Measurements from ENCODE around the gene EAF1.
"Not testable (repeated sequence)": the region's sequence is repeated elsewhere in the genome, so short reads cannot be mapped to it uniquely, and the experiment has no call there.

EAF1 gene

GRCh38 chr3:15452156-15452555 is 24.8 kb downstream of the EAF1 start:
- no peak for DNase-seq (ENCODE audit: low spot score)

DNA sequence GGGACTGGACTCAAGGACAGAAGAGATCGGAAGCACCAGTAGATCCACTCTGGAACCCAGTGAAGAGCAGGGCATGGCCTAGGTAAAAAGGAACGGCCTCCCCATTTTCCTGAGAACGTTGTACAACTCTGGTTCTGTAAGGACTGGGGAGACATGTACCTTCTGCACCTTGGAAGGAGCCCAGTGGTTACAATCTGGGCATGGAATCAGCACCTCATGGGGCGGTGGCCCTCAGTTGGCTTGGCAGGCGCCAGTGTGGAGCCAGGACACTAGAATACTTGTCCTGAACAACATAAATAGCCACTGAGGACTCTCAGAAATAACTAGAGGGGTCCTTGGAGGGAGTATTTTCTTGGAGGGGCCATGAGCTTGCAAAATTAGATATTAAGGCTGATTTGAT is 25.6 kb downstream of the EAF1 start:
- DNase-seq (ENCODE audit: low spot score): no peak

GRCh38 chr3:15453501-15453900 is 26.1 kb downstream of the EAF1 start:
- DNase-seq (ENCODE audit: low spot score): no peak

- DNase-seq (ENCODE audit: low spot score): no peak
Measured at GRCh38 chr3:15453991-15454625, 26.7 kb downstream of the EAF1 start.

DNA sequence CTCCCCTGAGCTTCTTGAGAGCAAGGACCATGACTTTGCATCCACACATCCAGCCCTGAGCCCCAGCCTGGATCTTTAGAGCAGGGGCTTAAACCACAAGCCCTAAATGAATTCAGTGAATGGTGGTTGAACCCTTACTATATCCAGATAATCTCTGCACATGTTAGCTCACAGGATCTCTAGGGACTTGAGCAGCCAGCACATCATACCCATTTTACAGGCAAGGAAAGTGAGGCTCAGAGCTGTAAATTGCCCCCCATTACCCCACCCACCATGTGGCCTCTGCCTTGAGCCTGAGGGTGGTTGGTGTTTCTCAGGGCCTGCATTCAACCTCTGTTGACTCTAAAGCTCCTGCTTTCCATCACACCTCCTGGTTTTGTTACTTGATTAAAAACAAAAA is 27.6 kb downstream of the EAF1 start:
- no peak for DNase-seq (ENCODE audit: low spot score)

DNA sequence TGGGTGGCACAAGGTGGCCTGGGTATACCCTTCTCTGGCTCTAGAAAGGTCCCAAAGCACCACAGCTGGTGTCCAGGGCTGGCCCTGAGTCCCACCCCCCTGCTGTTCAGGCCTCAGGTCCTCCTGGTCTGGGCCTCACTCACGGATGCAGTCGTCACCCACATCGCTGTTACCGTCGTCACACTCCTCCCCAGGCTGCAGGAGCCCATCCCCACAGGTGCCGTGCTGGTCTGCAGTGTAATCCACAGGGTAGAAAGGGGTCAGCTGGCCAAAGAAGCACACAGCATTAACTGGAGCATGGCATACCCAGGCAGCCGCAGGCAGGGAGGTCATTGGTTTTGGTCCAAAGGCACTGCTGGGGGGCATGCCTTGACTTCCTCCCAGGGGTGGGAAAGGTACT is 28.4 kb downstream of the EAF1 start:
- DNase-seq (ENCODE audit: low spot score): no peak

DNA sequence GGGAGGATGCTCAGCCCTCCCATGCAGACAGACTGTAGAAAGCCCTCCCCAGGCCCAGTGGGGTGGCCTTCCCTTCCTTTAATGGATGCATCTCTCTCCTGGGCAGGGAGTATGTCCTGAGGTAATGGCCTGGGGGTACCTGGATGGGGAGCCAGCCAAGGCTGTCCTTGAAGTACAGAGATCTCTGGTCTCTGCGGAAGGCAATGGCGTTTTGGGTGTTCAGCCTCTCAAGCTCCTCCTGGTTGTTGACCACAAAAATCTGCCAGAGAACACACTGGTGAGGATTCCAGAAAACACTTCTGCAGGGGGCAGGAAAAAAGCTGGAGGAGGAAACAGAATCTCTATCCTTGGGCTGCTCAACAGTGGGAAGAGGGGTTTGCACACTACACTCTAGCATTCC is 28.9 kb downstream of the EAF1 start:
- DNase-seq (ENCODE audit: low spot score): no peak

- DNase-seq (ENCODE audit: low spot score): not testable (repeated sequence)
Measured at GRCh38 chr3:15456915-15457314, 29.5 kb downstream of the EAF1 start.

DNA sequence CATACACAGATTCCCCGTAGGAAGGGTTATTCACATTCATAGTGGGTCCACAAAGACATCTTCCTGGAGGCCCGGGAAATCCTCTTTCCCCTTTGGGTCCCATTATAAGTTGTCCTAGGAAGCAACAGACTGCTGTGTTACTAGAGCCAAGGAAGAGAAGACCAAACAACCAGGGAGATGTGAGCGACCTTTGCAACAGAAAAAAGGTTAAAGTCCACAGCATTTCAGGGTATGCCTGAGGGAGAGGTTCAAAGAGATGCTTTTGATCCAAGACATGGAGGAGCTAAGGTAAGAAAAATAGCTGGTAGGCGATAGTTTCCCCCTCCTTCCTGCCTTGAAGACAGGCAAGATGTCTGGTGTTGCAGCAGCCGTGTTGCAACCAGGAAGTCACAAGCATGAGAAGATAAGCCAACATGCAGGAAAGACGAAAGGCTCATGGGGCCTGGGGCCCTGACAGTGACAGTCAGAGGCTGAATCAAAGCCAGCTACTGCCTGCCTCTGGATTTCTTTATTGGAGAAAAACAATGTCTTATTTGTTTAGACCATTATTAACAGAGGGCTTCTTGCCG is 30.9 kb downstream of the EAF1 start:
- no peak for DNase-seq (ENCODE audit: low spot score)

DNA sequence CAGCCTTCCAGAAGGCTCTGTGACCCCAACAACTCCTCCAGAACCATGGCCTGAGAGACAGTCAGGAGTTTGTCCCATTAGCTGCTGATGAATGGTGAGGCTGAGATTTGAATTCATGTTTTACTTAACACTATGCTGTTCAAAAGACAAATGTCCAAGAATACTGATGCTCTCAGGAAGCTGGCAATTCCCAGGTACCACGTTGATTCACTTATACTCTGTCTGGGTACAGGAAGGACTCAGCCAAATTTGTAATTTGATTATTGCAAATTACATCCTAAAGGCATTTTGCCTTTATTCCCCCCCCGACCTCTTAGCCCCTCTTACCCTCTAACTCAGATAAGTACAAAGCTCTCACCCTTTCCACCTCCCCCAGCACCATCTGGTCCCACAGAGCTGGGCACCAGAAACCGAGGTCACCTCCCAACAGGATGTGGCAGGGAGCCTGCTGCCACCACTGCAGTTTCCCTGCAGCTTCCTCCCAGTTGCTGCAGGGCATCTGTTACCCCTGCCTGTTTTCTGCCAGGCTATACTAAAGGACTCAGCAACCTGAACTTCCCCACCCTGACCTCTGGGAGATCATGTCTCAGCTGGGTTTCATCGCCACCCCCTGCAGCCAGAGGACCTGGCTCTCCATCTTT is 33.6 kb downstream of the EAF1 start:
- no peak for DNase-seq (ENCODE audit: low spot score)

DNA sequence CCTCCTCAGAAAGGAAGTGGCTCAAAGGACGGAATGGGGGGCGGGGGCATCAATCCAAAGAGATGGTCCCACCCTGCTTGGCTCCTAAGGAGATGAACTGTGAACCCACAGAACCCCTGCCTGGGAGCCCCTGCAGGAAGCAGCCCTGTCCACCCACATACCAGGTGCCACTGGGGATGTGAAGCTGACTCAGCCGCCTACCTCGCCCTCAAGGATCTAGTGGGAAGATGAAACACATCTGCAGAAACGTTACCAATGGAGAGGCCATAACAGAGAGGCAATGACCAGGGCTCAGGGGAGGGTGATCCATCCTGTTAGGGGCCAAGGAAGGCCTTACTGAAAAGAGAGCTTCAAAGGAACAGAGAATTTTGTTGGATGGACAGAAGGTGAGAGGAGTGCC is 35.1 kb downstream of the EAF1 start:
- no peak for DNase-seq (ENCODE audit: low spot score)

- DNase-seq (ENCODE audit: low spot score): no peak
Measured at GRCh38 chr3:15465876-15466585, 38.6 kb downstream of the EAF1 start.

- no peak for DNase-seq (ENCODE audit: low spot score)
Measured at GRCh38 chr3:15467227-15468181, 40.1 kb downstream of the EAF1 start.

GRCh38 chr3:15470261-15470660 is 42.9 kb downstream of the EAF1 start:
- DNase-seq (ENCODE audit: low spot score): no peak

GRCh38 chr3:15470849-15471248 is 43.5 kb downstream of the EAF1 start:
- no peak for DNase-seq (ENCODE audit: low spot score)

DNA sequence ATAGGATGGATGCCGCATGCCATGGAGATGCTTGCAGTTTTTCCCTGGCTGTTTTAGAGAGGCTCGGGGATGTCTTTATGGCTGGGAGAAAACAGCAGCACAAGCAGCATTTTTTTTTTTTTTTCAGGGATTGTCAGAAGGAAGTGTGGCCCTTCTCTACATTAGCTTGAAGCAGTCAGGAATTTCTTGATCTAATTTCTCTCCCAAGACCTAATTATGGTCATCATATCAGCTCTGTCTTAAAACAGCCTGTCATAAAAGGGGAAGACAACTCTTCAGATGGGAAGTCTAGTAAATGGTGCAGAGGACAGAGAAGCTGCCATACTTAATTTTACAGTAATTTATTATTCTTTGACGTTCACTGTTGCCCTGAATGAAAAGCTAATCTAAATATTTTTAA is 44.5 kb downstream of the EAF1 start:
- DNase-seq (ENCODE audit: low spot score): no peak

GRCh38 chr3:15475161-15475560 is 47.8 kb downstream of the EAF1 start:
- DNase-seq (ENCODE audit: low spot score): no peak

- DNase-seq (ENCODE audit: low spot score): no peak
Measured at GRCh38 chr3:15476378-15476777, 49.0 kb downstream of the EAF1 start.

DNA sequence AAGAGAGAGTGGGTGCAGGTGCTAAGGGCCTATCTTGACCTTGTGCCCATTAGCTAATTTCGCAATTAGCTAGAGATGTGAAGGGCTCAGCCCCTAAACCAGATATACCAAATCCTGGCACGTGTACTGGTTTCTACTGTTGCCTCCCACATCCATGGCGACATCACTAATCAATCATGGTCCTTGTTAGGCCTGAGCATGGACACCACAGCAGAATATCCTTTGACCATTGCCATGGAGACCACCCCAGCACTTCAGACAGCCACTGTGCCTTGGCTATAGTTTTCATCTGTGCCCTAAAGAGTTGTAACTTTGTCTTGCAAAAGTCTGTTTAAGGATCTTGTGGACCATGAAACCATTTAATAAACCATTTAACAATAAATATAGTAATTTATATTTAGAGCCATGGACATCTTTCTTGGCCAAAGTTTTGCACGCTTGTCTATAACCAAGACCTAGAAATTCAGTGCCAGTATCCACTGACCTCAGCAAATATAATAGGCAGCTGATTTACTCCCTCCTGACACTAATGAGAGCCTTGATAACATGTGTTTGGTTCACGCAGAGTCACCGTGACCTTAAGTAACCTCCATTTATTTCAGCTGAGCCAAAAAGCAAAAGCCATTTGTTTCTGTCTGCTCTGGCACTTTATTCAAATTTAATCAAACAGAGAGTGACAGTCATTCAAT is 50.7 kb downstream of the EAF1 start:
- DNase-seq (ENCODE audit: low spot score): no peak

GRCh38 chr3:15478640-15478979 is 51.2 kb downstream of the EAF1 start:
- no peak for DNase-seq (ENCODE audit: low spot score)

DNA sequence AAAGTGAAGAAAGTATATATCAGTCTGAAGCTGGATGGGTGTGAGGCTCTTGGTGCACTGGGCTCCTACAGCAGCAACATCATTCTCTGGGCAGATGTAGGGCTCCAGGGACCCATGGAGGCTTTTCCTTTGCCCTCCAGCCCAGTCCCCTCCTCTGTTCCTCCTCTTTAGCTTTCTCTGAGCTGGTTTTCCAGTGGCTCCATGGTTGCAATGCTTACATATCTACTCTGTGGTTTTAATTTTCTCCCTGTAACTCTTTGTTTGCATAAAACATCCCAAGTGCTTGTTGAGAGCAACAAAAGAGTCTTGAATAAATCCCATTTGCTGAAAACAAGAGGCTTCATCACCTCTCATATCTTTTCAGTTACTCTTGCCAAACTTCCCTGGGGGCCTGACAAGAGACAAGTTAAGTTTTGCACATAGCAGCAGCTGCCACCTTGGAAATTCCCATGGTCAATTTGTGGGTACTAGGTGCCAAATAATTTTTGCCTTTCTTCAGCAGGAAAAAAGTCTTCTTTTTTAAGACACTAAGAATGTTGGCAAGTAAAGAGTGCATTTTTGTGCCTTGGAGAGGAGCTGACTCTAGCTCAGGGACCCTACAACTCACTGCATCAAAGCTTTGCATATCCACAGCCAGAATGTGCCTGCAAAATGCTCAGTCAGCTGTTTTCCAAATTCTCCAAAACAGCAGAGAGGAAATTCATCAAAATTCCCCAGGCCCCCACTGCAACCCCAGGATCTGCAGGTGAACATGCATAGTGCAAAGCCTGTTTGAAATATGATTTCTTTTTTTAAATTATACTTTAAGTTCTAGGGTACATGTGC is 52.2 kb downstream of the EAF1 start:
- DNase-seq (ENCODE audit: low spot score): no peak
